Activated T-helper 17 cell treated with anti-CD3 and anti-CD28 coated beads, Interleukin-2, amount 50 U/mL, for 72 hours (primary cell): Measurements from ENCODE around the gene FGD5. TPM values are rescaled to one million over a fixed set of nuclear protein-coding genes. Genes with fewer than 3 reads are reported as not detected.

Experiments used
- ATAC-seq: fragments of 150-1000 bp; cut with Tn5 transposase; replicated peaks from 2 replicates; pipeline ENCODE4 v1.10.0; 2021; ENCODE audit warnings: mild to moderate bottlenecking, moderate library complexity
- H3K27ac Mint-ChIP-seq: one replicate; pipeline ENCODE4 v1.8.0; 2022; ENCODE audit warnings: mixed read lengths
- H3K27me3 Mint-ChIP-seq: one replicate; pipeline ENCODE4 v1.8.0; 2022; ENCODE audit warnings: mixed read lengths
- H3K36me3 Mint-ChIP-seq: one replicate; pipeline ENCODE4 v1.8.0; 2022; ENCODE audit warnings: low read depth, mild to moderate bottlenecking, mixed read lengths
- H3K4me1 Mint-ChIP-seq: one replicate; pipeline ENCODE4 v1.8.0; 2022; ENCODE audit warnings: mixed read lengths
- H3K4me3 Mint-ChIP-seq: one replicate; pipeline ENCODE4 v1.8.0; 2022; ENCODE audit warnings: mild to moderate bottlenecking, mixed read lengths
- H3K9me3 Mint-ChIP-seq: one replicate; pipeline ENCODE4 v1.8.0; 2022; ENCODE audit warnings: mixed read lengths
- total RNA-seq, 2 donors: library from RNA; stranded (reverse); gene quantifications; one replicate each; pipeline ENCODE4 v1.2.3, GENCODE V29; 2022

FGD5 gene
- total RNA-seq, 2 donors from 2014 or later, result 0.06 to 0.74 TPM

- peaks cover 17% of the 10 kb centered on the region for H3K27me3 Mint-ChIP-seq
- no peaks in the 10 kb centered on the region for H3K9me3 Mint-ChIP-seq
- H3K4me1 Mint-ChIP-seq, result no peaks in the 10 kb centered on the region
- no peak overlapping the region for H3K27ac Mint-ChIP-seq
- no peak overlapping the region for H3K4me3 Mint-ChIP-seq
- no peaks in the 10 kb centered on the region for H3K36me3 Mint-ChIP-seq
- ATAC-seq, result no peak
Measured at GRCh38 chr3:14823393-14823792, 4.6 kb downstream of the FGD5 start.

DNA sequence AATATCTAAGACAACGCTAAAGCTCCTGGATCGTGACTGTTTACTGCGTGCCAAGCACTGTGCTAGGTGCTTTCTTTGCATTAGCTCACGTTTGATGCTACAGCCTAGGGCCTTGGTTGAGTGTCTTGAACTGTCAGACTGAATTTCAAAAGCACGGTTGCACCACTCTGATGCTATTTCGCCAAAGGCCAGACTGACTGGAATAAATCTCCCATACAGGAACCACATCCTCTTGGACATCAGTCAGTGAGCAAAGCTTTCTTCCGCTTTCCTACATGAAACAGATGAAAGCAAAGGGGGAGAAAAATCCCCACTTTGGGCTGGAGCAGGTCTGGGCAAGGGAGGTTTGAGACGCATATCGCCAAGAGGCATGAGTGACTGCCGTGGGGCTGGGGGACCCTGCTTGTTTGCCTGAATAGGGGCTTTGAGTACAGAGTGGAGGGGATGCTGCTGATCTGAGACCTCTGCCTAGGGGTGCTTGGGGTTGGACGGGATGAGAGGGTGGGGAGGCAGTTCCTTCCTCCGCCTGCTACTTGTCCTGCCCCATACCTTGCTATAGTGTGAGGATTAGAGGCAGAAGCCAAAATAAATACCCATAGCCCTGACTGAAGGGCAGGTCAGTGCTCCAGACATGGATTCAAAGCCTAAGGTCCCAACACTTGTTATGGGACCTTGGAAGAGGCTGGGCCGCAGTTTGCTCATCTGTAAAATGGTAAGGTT, 5.3 kb downstream of the FGD5 start:
- H3K9me3 Mint-ChIP-seq, result no peaks in the 10 kb centered on the region
- no peaks in the 10 kb centered on the region for H3K36me3 Mint-ChIP-seq
- ATAC-seq, result no peak
- H3K27me3 Mint-ChIP-seq, result peaks cover 16% of the 10 kb centered on the region
- H3K27ac Mint-ChIP-seq, result no peak overlapping the region
- no peaks in the 10 kb centered on the region for H3K4me1 Mint-ChIP-seq
- no peak overlapping the region for H3K4me3 Mint-ChIP-seq

DNA sequence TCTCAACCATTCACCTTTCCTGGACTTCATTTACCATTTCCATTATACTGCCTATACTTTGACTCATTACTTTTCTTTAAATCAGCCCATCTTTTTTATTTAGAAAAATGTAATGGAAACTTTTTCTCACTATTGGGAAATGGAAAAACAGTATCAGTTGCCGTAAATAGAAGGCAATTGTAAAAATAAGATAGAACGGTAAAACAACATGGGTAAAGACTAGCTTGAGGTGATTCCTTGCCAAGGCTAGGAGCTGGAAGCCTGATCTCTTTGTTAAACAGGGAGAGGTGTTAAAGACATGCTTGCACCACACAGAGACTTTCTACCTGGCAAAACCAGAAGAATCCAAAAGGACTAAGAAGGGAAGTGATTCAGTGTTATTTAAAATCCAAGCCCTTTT, 5.9 kb downstream of the FGD5 start:
- no peaks in the 10 kb centered on the region for H3K36me3 Mint-ChIP-seq
- no peak for ATAC-seq
- no peak overlapping the region for H3K4me3 Mint-ChIP-seq
- peaks cover 12% of the 10 kb centered on the region for H3K27me3 Mint-ChIP-seq
- no peak overlapping the region for H3K27ac Mint-ChIP-seq
- no peaks in the 10 kb centered on the region for H3K9me3 Mint-ChIP-seq
- no peaks in the 10 kb centered on the region for H3K4me1 Mint-ChIP-seq

DNA sequence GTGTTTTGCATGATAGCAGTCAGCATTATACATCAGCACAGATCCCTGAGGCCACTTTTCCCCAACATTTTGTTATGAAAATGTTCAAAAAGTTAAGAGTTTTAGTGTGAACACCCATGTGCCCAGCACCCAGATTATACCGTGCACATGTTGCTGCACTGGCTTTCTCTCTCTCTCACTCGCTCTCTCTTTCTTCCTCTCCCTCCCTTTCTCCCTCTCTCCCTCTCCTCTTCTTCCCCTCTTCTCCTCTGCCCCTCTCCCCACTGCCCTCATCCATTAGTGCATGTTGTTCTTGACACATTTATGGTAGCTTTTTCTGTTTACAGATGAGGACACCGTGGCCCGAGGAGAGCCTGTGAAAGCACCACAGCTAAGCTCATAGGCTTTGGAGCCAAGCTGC, 7.3 kb downstream of the FGD5 start:
- Mint-ChIP-seq H3K4me1 (no peaks in the 10 kb centered on the region), H3K27me3 (peaks cover 16% of the 10 kb centered on the region), H3K4me3 (no peak overlapping the region), H3K36me3 (no peaks in the 10 kb centered on the region), H3K9me3 (no peaks in the 10 kb centered on the region), H3K27ac (no peak overlapping the region)
- ATAC-seq, result no peak

GRCh38 chr3:14827776-14828175, 9.0 kb downstream of the FGD5 start:
- Mint-ChIP-seq H3K36me3 (no peaks in the 10 kb centered on the region), H3K27ac (no peak overlapping the region), H3K4me3 (no peak overlapping the region), H3K9me3 (no peaks in the 10 kb centered on the region), H3K27me3 (peaks cover 16% of the 10 kb centered on the region), H3K4me1 (no peaks in the 10 kb centered on the region)
- ATAC-seq, result no peak

DNA sequence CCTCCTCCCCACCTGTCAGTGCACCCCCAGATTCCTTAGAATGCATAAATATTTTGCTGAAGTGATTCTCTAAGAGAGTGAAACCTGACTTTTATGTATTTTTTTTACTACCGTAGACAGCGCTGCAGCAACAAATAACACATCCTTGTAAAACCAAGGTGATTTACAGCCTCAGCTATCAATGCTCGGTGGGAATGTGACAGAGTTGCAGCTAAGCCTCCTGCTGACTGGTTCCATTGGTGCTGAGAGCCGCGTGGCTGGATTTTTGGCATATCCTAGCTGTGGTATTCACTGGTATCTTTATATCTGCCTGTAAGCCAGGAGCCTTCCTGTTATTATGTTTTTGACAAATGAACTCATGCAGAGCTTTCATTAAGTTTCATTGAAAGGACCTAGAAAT, 11.0 kb downstream of the FGD5 start:
- H3K9me3 Mint-ChIP-seq, result no peaks in the 10 kb centered on the region
- H3K27me3 Mint-ChIP-seq, result peaks cover 16% of the 10 kb centered on the region
- no peak overlapping the region for H3K27ac Mint-ChIP-seq
- no peaks in the 10 kb centered on the region for H3K4me1 Mint-ChIP-seq
- no peaks in the 10 kb centered on the region for H3K36me3 Mint-ChIP-seq
- H3K4me3 Mint-ChIP-seq, result no peak overlapping the region
- no peak for ATAC-seq

- Mint-ChIP-seq H3K36me3 (no peaks in the 10 kb centered on the region), H3K9me3 (no peaks in the 10 kb centered on the region), H3K4me3 (no peak overlapping the region), H3K27me3 (peaks cover 21% of the 10 kb centered on the region), H3K4me1 (no peaks in the 10 kb centered on the region), H3K27ac (no peak overlapping the region)
- ATAC-seq, result no peak
Measured at GRCh38 chr3:14831916-14832450, 13.2 kb downstream of the FGD5 start.

GRCh38 chr3:14832975-14833722, 14.4 kb downstream of the FGD5 start:
- Mint-ChIP-seq H3K4me1 (no peaks in the 10 kb centered on the region), H3K27me3 (peaks cover 16% of the 10 kb centered on the region), H3K4me3 (no peak overlapping the region), H3K36me3 (no peaks in the 10 kb centered on the region), H3K9me3 (no peaks in the 10 kb centered on the region), H3K27ac (no peak overlapping the region)
- no peak for ATAC-seq

DNA sequence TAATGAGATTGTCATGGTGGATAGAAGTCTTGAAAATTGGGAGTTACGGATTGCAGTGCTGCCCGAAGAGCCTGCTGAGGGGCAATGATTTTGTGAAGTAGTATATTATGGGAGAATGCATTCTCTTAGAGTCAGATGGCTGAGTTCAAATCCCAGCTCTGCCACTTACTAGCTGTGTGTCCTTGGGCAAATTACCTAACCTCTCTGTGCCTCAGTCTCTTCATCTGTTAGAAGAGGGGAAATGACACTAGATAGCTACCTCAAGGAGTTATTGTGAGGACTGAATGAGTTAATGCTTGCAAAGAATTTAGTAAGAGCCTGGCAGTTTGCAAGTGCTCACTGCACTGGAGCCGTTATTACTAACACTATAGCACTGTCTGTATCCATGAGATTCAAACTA, 15.4 kb downstream of the FGD5 start:
- Mint-ChIP-seq H3K9me3 (no peaks in the 10 kb centered on the region), H3K36me3 (no peaks in the 10 kb centered on the region), H3K4me3 (no peak overlapping the region), H3K27ac (no peak overlapping the region), H3K4me1 (no peaks in the 10 kb centered on the region), H3K27me3 (peaks cover 13% of the 10 kb centered on the region)
- ATAC-seq, result no peak

GRCh38 chr3:14834807-14835466, 16.2 kb downstream of the FGD5 start:
- no peaks in the 10 kb centered on the region for H3K9me3 Mint-ChIP-seq
- H3K27me3 Mint-ChIP-seq, result peaks cover 13% of the 10 kb centered on the region
- no peak for ATAC-seq
- H3K4me3 Mint-ChIP-seq, result no peak overlapping the region
- no peaks in the 10 kb centered on the region for H3K4me1 Mint-ChIP-seq
- H3K36me3 Mint-ChIP-seq, result no peaks in the 10 kb centered on the region
- no peak overlapping the region for H3K27ac Mint-ChIP-seq

- no peak for ATAC-seq
- H3K27me3 Mint-ChIP-seq, result peaks cover 5% of the 10 kb centered on the region
- H3K9me3 Mint-ChIP-seq, result no peaks in the 10 kb centered on the region
- peak overlapping the region; percentile 9 for H3K27ac Mint-ChIP-seq
- H3K4me3 Mint-ChIP-seq, result no peak overlapping the region
- no peaks in the 10 kb centered on the region for H3K36me3 Mint-ChIP-seq
- no peaks in the 10 kb centered on the region for H3K4me1 Mint-ChIP-seq
Measured at GRCh38 chr3:14836049-14836468, 17.3 kb downstream of the FGD5 start.

DNA sequence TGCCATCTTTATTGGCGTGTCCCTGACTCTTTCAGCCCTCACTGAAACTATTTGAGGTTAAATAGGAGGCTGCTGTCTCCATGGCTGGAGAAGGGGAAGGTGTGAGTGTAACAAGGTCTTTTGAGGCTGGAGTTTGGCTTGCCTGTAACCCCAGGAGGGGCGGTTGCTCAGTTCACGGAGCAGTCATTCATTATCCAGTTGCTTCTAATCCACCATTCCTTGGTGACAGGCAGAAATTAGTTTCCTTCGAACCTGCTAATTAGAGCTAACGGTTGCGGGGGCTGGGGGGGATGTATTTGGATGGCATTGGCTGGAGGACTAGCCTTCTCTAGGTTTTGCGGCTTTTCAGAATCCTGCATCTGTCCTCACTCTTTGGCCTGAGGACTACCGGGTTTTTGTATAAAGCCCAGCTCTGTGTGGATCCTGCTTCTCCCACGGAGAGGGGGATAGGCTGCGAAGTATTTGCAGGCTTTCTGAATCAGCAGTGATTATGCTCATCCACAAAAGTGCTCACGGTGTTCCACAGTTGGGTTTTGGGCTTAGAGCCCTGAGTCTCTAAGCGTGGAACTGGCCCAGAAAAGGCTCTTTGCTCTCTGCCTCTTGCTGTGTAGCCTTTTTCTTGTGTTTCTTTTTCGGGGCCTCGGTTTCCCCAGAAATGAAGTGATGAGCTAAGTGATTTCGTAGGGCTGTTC, 18.6 kb downstream of the FGD5 start:
- no peak for ATAC-seq
- no peak overlapping the region for H3K4me3 Mint-ChIP-seq
- H3K27me3 Mint-ChIP-seq, result peaks cover 5% of the 10 kb centered on the region

DNA sequence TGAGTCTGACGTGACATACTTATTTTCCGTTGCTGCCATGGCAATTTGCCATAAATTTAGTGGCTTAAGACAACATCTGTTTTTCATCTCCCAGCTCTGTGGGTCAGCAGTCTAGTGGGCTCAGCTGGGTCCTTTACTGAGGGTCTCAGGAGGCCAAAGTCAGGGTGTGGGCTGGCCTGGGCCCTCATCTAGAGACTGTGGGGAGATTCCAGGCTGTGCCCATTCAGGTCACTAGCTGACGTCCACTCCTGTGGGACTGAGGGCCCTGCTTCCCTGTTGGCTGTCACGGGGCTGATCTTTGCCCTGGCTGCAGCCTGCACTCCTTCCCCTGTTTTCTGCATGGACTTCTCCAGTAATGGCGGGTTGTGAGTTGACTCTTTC, 19.1 kb downstream of the FGD5 start:
- peaks cover 5% of the 10 kb centered on the region for H3K27me3 Mint-ChIP-seq
- no peak for ATAC-seq
- no peak overlapping the region for H3K27ac Mint-ChIP-seq
- H3K4me1 Mint-ChIP-seq, result no peaks in the 10 kb centered on the region
- H3K36me3 Mint-ChIP-seq, result no peaks in the 10 kb centered on the region
- no peak overlapping the region for H3K4me3 Mint-ChIP-seq
- no peaks in the 10 kb centered on the region for H3K9me3 Mint-ChIP-seq

More for the DNA sequence above, 18.6 kb downstream of the FGD5 start:
- Mint-ChIP-seq H3K4me1 (no peaks in the 10 kb centered on the region), H3K27ac (no peak overlapping the region), H3K9me3 (no peaks in the 10 kb centered on the region), H3K36me3 (no peaks in the 10 kb centered on the region)

GRCh38 chr3:14839236-14839635, 20.5 kb downstream of the FGD5 start:
- no peak overlapping the region for H3K4me3 Mint-ChIP-seq
- ATAC-seq, result peak; percentile 39
- H3K27me3 Mint-ChIP-seq, result peaks cover 5% of the 10 kb centered on the region
- H3K9me3 Mint-ChIP-seq, result no peaks in the 10 kb centered on the region
- H3K36me3 Mint-ChIP-seq, result no peaks in the 10 kb centered on the region
- H3K27ac Mint-ChIP-seq, result no peak overlapping the region
- no peaks in the 10 kb centered on the region for H3K4me1 Mint-ChIP-seq
